Breast epithelium (tissue), 4 donors: ENCODE measurements around the gene TNC. TPM values are rescaled to one million over a fixed set of nuclear protein-coding genes. Genes with fewer than 3 reads are reported as not detected.

Source experiments
- DNase-seq, 2 donors: peaks; one replicate each; pipeline ENCODE4 v3.0.0-alpha.2; 2019; ENCODE audit warnings: low spot score in 2 of 2
- H3K27ac ChIP-seq, 2 donors: fragments of 200-600 bp; sonication (generic) in 1 of 2; one replicate each; pipeline ENCODE4 v1.5.1; 2016 to 2019; ENCODE audit warnings: mild to moderate bottlenecking in 1 of 2
- H3K27me3 ChIP-seq, 2 donors: fragments of 200-600 bp; sonication (generic) in 1 of 2; one replicate each; pipeline versions ENCODE4 v1.5.1 to v1.6.0; 2017 to 2019; ENCODE audit warnings: control low read depth in 1 of 2, mild to moderate bottlenecking in 1 of 2
- H3K36me3 ChIP-seq: fragments of 200-600 bp; one replicate; pipeline ENCODE4 v1.5.1; 2019
- H3K4me1 ChIP-seq, 2 donors: fragments of 200-600 bp; sonication (generic); one replicate each; pipeline ENCODE4 v1.5.1; 2016 to 2019; ENCODE audit warnings: control low read depth in 1 of 2
- H3K4me3 ChIP-seq, 3 donors: fragments of 200-600 bp; sonication (generic); 1 replicate in 2 of 3; 2 replicates in 1 of 3; pipeline ENCODE4 v1.5.1; 2016 to 2019; ENCODE audit warnings: mild to moderate bottlenecking in 3 of 3, moderate library complexity in 2 of 3
- H3K9me3 ChIP-seq, 2 donors: fragments of 200-600 bp; sonication (generic) in 1 of 2; one replicate each; pipeline ENCODE4 v1.5.1; 2016 to 2019; ENCODE audit warnings: control low read depth in 1 of 2
- POLR2A ChIP-seq: fragments of 450-650 bp; IDR thresholded peaks from one replicate; pipeline ENCODE4 v1.6.1; 2016; ENCODE audit warnings: antibody characterized with exemption, mild to moderate bottlenecking, moderate library complexity
- POLR2AphosphoS5 ChIP-seq, 3 donors: sonication (generic); formaldehyde crosslinking; IDR thresholded peaks; one replicate each; pipeline ENCODE4 v1.6.1; 2017; ENCODE audit warnings: antibody characterized with exemption in 3 of 3
- intact Hi-C: fragments of 100-400 bp; cut with DNase I; formaldehyde crosslinking; loops from one replicate; pipeline ENCODE4 v1.15.1; 2023; ENCODE audit warnings: low total_unique reads
- total RNA-seq, 3 donors: library from RNA; depleted of rRNA; stranded (reverse); fragments of >200 nt; gene quantifications; one replicate each; pipeline ENCODE4 v1.1.0, GENCODE V29; 2016
- TF ChIP-seq, protein P1 (sequence below), 3 donors: fragments of 450-650 bp; IDR thresholded peaks; one replicate each; pipeline ENCODE4 v1.5.1; 2016 to 2017; ENCODE audit warnings: antibody characterized with exemption in 3 of 3, mild to moderate bottlenecking in 3 of 3, moderate library complexity in 3 of 3

Gene TNC
- total RNA-seq, 3 donors from 2014 or later, result 2.4 to 58.0 (median 44.6) TPM

DNA sequence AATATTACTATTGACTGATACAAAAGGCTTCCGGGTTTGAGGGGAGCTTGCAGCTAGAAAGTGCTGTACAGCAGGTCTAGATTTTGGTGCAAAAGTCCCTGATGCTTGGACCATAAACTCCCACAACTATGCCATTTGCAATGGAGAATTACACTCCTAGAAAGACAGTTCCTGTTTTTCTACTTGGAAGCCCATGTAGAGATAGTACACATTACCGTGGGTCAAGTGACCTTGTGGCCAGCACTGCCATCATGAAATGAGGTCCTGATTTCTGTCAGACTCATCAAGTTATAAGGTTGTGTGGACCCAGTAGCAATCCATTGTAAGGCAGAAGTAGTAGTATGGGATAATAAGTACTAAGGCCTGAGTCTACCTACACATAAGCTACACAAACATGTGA lies 144.7 kb downstream of the TNC start:
- H3K4me1 ChIP-seq, result no peaks in the 10 kb centered on the region
- no peak overlapping the region for H3K4me3 ChIP-seq
- TF ChIP-seq POLR2A (no peak), POLR2AphosphoS5 (IDR thresholded peaks at IDR 0.05) (no peak)
- TF ChIP-seq, protein P1, sequence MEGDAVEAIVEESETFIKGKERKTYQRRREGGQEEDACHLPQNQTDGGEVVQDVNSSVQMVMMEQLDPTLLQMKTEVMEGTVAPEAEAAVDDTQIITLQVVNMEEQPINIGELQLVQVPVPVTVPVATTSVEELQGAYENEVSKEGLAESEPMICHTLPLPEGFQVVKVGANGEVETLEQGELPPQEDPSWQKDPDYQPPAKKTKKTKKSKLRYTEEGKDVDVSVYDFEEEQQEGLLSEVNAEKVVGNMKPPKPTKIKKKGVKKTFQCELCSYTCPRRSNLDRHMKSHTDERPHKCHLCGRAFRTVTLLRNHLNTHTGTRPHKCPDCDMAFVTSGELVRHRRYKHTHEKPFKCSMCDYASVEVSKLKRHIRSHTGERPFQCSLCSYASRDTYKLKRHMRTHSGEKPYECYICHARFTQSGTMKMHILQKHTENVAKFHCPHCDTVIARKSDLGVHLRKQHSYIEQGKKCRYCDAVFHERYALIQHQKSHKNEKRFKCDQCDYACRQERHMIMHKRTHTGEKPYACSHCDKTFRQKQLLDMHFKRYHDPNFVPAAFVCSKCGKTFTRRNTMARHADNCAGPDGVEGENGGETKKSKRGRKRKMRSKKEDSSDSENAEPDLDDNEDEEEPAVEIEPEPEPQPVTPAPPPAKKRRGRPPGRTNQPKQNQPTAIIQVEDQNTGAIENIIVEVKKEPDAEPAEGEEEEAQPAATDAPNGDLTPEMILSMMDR (IDR thresholded peaks at IDR 0.05), result no peak
- intact Hi-C loops, result no loop called here
- no peaks in the 10 kb centered on the region for H3K36me3 ChIP-seq
- DNase-seq, result no peak
- no peak overlapping the region for H3K27ac ChIP-seq
- no peaks in the 10 kb centered on the region for H3K27me3 ChIP-seq
- H3K9me3 ChIP-seq, result no peaks in the 10 kb centered on the region

DNA sequence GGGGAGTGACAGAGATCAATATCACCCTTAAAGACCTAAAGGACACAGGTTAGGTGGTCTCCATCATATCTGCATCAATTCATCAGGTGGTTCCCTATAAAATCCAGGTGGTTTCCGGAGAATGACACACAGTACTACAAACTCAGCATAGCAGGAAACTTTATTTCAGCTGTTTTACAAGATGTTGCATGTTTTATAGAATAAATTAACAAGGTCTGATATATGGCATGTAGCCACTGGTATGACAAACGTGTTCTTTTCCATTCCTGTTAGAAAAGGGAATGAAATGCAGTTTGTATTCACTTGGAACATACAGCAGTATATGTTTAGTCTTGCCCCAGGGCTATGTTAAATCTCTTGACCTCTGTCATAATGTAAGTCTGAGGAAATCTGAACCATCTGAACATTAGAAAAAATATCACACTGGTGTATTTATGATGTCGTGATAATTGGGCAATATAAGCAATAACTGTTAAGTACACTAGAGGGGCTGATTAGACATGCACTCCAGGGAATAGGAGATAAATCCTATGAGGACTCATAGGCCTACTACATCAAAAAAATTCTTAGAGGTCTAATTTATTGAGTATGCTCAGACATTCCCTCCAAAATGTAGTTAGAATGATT lies 145.3 kb downstream of the TNC start:
- TF ChIP-seq, protein P1 (IDR thresholded peaks at IDR 0.05), result no peak
- TF ChIP-seq POLR2A (no peak), POLR2AphosphoS5 (IDR thresholded peaks at IDR 0.05) (no peak)
- H3K4me1 ChIP-seq, result no peaks in the 10 kb centered on the region
- H3K9me3 ChIP-seq, result no peaks in the 10 kb centered on the region

More for the DNA sequence above, 145.3 kb downstream of the TNC start:
- intact Hi-C loops, result no loop called here
- Histone ChIP-seq H3K36me3 (no peaks in the 10 kb centered on the region), H3K4me3 (no peak overlapping the region), H3K27ac (no peak overlapping the region), H3K27me3 (no peaks in the 10 kb centered on the region)
- DNase-seq, result no peak

Other genes with a start within 250 kb of the TNC start
- 1 to 10 TPM; 2.6 to 9.8 (median 4.7) TPM for gene TNFSF8, start 187.6 kb downstream of the TNC start, total RNA-seq